ENCODE measurements around the gene PLSCR3.

GRCh38 chr17:7384489-7385081 lies 9.7 kb downstream of the PLSCR3 start:
- TF ChIP-seq, protein P1, sequence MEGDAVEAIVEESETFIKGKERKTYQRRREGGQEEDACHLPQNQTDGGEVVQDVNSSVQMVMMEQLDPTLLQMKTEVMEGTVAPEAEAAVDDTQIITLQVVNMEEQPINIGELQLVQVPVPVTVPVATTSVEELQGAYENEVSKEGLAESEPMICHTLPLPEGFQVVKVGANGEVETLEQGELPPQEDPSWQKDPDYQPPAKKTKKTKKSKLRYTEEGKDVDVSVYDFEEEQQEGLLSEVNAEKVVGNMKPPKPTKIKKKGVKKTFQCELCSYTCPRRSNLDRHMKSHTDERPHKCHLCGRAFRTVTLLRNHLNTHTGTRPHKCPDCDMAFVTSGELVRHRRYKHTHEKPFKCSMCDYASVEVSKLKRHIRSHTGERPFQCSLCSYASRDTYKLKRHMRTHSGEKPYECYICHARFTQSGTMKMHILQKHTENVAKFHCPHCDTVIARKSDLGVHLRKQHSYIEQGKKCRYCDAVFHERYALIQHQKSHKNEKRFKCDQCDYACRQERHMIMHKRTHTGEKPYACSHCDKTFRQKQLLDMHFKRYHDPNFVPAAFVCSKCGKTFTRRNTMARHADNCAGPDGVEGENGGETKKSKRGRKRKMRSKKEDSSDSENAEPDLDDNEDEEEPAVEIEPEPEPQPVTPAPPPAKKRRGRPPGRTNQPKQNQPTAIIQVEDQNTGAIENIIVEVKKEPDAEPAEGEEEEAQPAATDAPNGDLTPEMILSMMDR (conservative IDR thresholded peaks at IDR 0.05), result no peak
- no peak for TF ChIP-seq ZFX (IDR thresholded peaks at IDR 0.05)
